Subcutaneous adipose tissue (tissue), 4 donors: ENCODE results near the gene GRAP2. TPM values are rescaled to one million over a fixed set of nuclear protein-coding genes. Genes with fewer than 3 reads are reported as not detected.

Experiments used
- total RNA-seq, 4 donors: library from RNA; depleted of rRNA; stranded (reverse); fragments of >200 nt; gene quantifications; one replicate each; pipeline ENCODE4 v1.1.0, GENCODE V29; 2016
- TF ChIP-seq, protein P1 (sequence below): fragments of 450-650 bp; IDR thresholded peaks from one replicate; pipeline ENCODE4 v1.5.1; 2016; ENCODE audit warnings: low read depth, mild to moderate bottlenecking, control low read depth, antibody characterized with exemption, moderate library complexity

Gene GRAP2
- total RNA-seq, 4 donors from 2014 or later = 0.75 to 4.8 (median 1.4) TPM

DNA sequence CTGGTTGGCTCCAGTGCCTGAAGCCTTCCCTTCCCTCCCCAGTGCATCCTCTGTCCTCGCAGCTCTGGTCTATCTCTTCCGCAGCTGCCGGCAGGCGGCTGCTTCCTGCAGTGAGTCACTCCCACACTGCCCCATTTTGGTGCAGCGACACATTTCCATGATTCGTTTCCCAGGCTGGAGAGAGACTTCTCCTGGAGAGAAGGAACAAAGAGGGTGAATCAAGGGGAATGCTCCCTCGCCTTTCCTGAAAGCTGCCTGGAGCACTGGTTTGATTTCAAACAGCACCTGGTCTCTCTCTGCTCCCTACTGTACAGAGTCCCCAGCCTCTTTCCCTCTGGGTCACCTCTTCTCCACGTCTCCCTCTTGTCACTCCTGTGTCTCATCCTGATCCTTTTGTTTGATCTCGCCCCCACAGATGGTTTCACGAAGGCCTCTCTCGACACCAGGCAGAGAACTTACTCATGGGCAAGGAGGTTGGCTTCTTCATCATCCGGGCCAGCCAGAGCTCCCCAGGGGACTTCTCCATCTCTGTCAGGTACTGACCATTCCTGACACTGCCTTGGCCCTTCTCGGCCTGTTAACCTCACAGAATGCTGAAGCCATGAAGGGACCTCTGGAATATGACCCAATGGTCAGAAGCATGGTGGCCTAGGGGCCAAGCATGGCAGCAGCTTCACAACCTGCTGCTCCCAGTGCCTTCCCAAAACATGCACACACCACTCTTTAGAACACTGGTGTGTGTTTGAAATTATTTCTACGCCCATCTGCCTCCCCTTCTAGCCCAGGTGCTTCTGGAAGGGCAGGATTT, 59.0 kb downstream of the GRAP2 start, which contains the start of gene TMA7B:
Gene TMA7B (plus strand): TSS at position 758 of the 808 bp plus-strand sequence. CDS start 3,978 bp downstream, outside the sequence.
- TF ChIP-seq, protein P1, sequence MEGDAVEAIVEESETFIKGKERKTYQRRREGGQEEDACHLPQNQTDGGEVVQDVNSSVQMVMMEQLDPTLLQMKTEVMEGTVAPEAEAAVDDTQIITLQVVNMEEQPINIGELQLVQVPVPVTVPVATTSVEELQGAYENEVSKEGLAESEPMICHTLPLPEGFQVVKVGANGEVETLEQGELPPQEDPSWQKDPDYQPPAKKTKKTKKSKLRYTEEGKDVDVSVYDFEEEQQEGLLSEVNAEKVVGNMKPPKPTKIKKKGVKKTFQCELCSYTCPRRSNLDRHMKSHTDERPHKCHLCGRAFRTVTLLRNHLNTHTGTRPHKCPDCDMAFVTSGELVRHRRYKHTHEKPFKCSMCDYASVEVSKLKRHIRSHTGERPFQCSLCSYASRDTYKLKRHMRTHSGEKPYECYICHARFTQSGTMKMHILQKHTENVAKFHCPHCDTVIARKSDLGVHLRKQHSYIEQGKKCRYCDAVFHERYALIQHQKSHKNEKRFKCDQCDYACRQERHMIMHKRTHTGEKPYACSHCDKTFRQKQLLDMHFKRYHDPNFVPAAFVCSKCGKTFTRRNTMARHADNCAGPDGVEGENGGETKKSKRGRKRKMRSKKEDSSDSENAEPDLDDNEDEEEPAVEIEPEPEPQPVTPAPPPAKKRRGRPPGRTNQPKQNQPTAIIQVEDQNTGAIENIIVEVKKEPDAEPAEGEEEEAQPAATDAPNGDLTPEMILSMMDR = no peak

DNA sequence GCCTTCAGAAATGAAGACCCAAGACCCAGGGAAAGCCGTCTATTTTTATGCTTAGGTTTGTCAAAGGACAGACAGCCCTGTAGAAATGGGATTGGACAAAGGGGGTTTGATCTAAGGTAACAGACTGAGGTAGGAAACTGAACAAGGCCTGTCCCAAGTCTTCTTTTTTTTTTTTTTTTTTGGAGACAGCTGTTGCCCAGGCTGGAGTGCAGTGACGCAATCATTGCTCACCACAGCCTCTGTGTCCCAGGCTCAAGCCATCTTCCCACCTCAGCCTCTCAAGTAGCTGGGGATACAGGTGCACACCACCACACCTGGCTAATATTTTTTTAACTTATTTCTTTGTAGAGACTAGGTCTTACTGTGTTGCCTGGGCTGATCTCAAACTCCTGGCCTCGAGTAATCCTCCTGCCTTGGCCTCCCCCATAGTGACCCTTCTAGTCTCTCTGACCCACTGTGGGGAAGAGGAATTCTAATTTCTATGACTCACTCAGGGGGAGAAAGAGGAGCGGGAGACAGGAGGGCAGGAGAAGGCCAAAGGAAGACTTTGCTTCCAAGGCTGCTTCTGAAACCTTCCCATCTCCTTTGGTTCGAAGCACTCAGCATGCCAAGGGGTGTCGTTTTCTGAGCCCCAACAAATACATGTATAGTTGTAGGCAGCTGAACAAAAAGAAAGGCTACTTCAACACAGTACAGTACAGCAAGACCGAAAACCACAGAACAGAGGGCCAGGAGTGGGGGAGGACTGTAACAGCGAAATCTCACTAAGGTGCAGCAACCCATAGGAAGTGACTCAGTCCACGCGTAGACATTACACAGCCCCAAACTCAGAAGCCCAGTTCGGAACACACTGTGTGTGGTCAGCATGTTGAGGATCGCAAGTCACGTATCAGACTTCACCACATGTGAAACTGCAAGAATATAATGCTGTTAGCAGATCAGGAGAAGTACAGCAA, 60.2 kb downstream of the GRAP2 start:
- TF ChIP-seq, protein P1 = no peak

DNA sequence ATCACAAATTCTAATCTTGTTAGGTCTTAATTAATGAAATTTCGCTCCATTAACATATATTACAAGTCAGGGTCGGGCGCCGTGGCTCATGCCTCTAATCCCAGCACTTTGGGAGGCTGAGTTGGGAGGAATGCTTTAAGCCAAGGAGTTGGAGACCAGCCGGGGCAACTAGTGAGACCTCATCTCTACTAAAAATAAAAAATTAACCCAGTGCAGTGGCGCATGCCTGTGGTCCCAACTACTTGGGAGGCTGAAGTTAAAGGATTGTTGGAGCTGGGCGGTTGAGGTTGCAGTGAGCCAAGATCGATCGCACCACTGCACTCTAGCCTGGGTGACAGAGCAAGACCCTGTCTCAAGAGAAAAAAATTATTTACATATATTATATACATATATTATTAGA, 61.2 kb downstream of the GRAP2 start:
- TF ChIP-seq, protein P1 = no peak

DNA sequence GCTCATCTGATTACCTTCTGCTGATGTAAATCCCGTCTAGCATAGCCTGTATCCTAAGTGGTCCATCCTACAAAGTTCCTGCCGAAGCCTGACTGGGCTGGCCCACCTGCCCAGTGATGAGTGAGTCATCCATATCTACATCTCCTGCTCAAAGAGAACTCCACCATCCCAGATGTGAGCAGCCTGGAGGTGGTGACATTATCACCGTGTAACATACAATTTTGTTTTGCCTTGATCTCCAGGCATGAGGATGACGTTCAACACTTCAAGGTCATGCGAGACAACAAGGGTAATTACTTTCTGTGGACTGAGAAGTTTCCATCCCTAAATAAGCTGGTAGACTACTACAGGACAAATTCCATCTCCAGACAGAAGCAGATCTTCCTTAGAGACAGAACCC, 64.9 kb downstream of the GRAP2 start:
- TF ChIP-seq, protein P1 = no peak

DNA sequence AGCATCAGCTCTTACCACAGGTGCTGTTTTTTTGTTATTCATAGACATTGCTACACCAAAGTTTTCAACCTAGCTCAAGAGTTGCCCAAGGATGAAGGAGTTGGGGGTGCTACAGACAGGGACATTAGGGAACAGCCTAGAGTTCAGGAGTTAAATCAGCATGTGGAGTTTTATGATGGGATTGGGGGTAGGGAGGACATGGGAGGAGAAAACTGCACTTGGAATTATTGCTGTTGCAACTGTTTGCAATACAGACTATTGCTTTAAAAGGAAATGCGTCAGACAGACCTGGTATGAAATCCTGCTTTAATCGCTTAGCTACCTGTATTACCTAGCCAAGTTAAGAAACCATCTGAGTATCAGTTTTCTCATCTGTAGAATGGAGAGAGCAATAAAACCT, 65.6 kb downstream of the GRAP2 start:
- TF ChIP-seq, protein P1 = no peak

DNA sequence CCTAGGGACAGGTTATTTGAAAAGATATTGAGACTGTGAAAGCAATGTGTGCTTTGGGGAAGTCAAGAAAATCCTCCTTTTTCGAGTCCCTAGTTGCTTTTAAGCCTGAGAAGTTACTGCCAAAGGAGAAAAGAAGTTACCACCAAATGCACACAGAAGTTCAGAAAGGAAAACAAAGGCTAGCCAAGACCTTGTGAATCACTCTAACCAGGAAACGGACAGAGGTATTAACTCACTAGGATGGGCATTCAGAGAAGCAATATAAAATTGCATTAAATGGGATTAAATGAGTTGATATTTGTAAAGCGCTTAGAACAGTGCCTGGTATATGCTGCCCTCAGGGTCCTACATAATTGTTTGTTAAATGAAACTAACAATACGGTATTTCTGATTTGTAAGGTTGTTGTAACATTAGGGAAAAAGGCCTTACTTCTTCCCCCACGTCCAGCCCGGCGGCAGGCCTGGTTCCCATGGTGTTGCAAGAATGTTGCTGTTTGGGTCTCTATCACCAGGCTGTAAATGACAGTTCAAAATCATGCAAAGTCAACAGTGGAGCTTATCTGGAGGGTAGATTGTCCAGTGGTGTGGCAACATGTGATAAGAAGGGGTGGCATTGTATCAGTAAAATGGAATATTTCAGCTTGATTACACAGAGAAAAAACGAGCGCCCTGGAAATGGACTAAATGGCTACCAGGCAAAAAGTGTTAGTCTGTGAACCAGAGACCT, 66.4 kb downstream of the GRAP2 start:
- TF ChIP-seq, protein P1 = no peak
